Left lobe of liver (tissue), 2 donors: Measurements from ENCODE around the gene ABCA2. TPM values are rescaled to one million over a fixed set of nuclear protein-coding genes. Genes with fewer than 3 reads are reported as not detected.

Experiments
- ATAC-seq: fragments of 200-7000 bp; cut with Tn5 transposase; one replicate; pipeline ENCODE4 v1.9.1; 2020; ENCODE audit warnings: mild to moderate bottlenecking, moderate library complexity
- DNase-seq: peaks from one replicate; pipeline ENCODE4 v3.0.0-alpha.2; 2020; ENCODE audit warnings: low spot score
- total RNA-seq: library from RNA; stranded (reverse); gene quantifications from one replicate; pipeline ENCODE4 v1.2.1, GENCODE V29; 2021
- donor health status: DM: no; HTN: no; CAD: no; lungs with moderate emphysema.
- donor health status: DM: no; HTN: yes; CAD: no.

The ABCA2 gene
- total RNA-seq, 1 donor from 2014 or later: 61.2 TPM

DNA sequence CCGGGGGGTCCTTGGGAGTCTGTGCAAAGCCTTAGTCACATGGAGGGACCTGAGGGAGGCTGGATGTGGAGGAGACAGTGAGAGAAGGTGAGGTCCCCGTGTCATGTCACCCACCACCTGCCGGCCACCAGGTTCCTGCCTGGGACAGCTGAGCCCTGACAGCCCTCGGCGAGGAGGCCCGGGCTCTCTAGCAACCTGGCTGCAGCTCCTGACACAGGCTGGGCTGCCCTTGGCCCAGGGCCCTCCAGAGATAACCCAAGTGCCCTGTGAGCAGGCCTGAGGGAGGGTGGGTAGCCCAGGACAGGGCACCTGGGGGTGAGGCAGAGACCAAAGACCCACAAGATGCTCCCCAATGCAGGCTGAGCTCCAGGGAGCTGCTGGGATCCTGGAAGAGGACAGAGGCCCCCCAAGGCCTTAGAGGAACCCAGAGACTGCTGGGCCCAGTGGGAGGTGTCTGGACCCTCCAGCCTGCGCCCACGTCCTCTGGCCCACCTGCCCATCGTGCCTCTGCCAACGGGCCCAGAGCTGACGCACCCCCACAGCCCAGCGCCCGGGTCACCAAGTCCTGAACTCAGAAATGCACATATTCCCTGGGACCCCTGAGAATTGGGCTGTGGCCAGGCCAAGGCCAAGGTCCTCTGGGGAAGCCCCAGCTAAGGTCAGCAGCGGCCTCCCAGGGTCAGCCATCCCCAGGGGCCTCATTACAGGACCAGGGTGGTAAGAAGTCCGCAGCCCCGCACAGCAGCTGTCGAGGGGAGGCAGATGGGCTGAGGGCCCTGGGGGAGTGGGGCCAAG, 59.5 kb downstream of the ABCA2 start:
- DNase-seq: no peak
- peak; percentile 31 for ATAC-seq

DNA sequence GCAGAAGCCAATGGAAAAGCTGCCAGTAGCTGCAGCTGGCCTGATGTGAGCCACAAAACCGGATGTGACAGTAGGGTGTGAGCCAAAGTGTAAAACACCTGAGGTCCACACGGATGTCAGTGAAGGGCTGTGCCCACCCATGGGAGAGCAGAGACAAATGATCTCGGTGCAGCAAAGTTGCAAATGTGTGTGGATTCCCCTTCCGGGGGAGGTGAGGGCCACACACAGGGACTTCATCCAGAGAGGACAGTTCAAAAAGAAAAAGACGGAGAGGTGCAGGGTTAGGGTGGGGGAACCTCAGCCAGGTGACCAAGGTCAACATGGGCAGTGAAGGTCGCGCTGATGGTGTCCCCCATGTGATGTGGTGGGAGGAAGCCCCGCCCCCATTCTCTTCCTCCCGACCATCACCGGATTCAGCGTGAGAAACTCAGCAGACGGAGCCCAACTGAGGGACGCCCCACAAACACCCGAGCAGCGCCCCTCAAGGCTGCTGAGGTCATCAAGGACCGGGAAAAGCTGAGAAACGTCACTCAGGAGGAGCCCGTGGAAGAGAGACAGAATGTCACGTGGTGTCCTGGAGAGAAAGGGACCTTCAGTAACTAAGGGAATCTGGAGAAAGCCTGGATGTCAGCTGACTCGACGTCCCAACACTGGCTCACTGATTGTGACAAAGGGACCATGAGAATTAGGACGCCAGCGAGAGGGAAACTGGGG, 62.1 kb downstream of the ABCA2 start:
- ATAC-seq (no peak), DNase-seq (no peak)

DNA sequence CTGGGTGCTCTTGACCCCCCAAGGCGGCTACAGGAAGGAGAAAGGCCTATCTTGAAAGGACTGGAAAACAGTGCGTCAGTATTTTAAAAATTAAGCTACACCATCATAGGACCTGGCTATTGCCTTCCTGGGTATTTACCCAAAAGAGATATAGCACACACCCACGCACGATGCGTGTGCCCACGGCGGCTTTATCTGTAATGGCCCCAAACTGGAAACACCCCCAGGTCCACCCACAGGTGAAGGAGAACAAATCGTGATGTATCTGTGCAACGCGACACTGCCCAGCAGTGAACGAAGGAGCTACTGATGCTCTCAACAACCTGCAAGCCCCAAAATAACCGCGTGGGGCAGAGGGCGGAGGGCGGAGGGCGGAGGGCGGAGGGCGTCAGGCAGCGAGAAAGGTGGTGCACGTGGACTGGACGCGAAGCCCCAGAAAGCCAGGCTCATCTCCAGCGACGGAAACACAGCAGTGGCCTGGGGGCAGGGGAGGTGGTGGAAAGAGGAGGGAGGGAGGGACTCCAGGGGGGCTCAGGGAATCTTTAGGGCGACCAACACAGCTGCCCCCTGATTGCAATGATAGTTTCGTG, 63.1 kb downstream of the ABCA2 start:
- no peak for DNase-seq
- no peak for ATAC-seq

DNA sequence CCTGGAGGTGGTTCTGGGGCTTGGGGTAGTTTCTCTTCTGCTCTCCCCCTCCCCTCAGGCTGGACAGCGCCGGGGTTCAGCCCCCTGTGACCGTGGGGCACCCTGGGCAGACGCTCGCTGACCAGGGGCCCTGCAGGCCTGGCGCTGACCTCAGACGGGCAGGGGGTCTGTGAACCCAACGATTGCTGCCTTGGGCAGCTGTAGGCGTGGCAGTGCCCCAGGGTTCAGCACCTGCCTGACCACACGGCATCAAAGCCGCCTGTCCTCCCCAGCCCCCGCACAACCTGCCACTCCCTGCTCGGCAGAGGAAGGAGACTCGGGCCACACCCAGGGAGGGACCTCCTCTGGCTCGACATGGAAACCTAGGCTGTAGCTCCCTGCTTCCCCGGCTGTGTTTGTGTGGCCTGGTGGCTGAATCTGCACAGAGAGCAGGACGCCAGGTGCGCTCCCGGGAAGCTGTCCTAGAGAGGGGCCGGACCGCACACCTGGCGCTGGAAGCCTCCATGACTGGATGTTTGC, 63.8 kb downstream of the ABCA2 start:
- no peak for DNase-seq
- ATAC-seq: no peak

DNA sequence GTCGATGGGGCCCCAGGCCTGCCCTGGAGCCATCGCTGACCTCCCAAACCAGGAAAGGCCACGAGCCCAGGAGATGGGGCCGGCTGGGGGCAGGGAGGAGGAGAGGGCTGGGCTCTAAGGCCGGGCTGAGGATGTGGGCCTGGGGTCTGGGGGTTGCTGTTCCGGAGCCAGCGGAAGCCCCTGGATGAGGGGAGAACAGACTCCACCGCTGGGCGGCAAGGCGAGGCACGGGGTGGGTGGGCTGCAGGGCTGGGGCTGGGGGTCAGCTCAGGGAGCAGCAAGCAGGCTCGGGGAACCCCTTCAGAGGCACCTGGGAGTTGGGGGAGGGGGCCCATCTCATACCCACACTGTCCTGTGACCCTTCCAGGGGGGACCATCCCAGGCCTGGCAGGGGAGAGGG, 64.3 kb downstream of the ABCA2 start:
- DNase-seq: no peak

DNA sequence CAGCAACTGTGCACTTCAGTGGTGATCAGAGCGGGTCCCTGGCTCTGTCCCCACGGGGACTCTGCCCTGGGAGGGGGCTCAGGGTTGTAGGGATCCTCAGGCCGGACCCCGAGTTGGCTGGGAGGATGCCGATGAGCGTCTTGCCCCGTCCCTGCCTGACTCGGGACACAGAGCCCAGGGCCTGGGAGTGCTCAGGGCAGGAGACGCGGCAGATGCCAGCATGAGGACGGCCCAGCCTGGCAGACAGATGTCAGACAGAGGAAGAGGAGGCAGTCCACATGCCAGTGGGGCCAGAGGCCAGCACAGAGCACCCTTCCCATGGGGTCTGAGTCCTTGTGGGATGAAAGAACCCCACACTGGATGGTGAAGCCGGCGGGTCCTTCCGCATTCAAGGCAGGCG, 64.7 kb downstream of the ABCA2 start:
- DNase-seq (no peak), ATAC-seq (no peak)

More for the DNA sequence above, 64.3 kb downstream of the ABCA2 start:
- ATAC-seq: no peak

DNA sequence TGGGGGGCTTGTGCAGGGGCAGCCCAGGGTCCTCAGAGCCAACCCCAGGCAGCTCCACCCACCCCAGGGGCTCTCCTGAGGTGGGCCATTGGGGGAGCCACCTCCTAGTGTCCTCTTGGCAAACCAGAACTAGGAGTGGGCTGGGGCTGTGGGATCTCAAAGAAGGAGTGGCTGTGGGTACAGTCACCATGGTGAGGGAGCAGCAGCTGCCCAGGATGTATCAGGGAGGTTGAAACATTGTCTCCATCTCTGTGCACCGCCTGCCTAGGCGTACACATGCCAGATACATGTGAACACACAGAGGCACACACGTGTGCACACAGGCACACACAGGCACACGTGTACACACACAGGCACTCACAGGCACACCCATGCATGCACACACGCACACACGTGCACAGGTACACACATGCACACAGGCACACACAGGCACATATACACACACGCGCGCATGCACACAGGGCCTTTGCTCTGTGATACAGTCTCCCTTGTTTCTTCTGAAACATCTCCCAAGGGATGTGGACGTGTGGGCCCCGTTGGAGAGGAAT, 65.3 kb downstream of the ABCA2 start:
- ATAC-seq (no peak), DNase-seq (no peak)

DNA sequence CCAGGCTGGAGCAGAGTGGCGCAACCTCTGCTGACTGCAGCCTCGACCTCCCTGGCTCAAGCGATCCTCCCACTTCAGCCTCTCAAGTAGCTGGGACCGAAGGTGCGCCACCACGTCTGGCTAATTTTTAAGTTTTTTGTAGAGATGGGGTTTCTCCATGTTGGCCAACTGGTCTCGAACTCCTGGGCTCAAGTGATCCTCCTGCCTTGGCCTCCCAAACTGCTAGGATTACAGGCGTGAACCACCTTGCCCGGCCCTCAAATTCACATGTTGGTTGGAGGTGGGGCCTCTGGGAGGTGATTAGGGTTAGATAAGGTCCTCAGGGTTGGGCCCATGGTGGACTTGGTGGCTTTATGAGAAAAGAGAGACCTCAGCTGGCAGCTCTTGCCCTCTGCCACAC, 65.9 kb downstream of the ABCA2 start:
- ATAC-seq (no peak), DNase-seq (no peak)

DNA sequence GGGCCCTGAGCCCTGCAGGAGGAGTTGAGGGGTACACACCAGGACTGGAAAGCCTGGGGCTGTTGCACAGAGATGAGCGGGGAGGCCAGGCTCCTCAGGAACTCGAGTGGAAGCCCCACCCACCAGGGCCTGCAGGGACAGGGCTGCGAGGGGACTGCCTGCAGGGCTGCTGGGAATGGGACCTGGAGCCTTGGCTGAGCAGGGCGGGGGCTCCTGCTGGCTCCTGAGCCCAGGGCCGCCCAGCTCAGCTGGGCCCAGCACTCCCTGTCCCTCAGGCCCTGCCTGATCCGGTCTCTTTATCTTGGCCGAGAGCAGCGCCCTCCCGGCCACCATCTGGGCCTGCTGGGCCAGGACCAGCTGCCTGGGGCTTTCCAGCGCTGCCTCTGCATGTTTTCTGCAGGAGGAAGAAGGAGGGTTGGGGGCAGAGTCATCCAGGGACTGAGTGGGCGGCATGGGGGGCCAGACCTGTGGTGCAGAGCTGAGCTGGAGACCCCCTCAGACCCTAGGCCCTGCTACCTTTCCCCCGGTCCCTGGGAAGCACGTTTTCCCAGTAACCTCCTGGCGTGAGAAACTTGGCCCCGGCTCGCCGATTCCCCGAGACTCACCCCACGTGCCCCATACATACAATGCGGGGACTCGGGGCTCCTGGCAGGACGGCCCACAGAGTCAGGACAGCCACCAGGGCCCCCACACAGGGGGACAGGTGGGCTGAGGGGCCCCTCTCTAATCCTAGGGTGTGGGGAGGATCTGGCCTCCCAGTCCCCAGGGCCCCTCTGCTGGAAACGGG, 66.6 kb downstream of the ABCA2 start:
- ATAC-seq (peak; percentile 39), DNase-seq (no peak)

DNA sequence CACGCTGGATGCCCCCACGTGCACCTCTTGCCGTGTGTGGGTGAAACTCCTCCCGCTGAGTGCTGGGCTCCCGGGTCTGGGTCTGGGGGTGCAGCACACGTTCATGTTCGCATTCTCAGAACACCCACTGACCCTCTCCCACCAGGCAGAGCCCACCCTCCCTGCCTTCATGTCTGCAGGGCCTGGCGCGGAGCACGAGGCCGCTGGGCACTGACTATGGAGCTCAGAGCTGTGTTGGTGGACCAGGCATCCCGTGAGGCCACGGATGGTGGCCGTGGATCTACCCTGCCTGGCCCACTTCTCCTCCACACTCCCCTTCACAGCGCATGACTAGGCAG, 67.1 kb downstream of the ABCA2 start:
- DNase-seq (no peak), ATAC-seq (no peak)

DNA sequence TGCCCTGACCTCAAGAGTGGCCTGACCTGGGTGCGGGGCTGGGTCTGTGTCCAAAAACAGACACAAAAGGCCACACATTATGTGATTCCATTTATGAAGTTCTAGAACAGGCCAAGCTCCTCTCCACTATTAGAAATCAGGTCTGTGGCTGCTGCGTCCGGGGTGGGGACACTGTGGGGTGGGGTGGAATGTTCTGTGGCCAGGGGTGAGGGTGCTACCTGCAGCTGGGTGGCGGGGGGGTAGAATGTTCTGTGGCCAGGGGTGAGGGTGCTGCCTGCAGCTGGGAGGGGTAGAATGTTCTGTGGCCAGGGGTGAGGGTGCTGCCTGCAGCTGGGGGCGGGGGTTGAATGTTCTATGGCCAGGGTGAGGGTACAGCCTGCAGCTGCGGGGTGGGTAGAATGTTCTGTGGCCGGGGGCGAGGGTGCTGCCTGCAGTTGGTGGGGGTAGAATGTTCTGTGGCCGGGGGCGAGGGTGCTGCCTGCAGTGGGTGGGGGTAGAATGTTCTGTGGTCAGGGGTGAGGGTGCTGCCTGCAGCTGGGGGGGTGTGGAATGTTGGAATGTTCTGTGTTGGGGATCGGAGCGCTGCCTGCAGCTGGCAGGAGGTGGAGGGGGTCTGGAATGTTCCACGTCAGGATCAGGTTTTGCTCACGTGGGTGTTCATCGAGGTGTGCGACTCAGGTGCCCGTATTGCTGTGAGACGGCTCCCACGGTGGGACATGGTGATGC, 67.7 kb downstream of the ABCA2 start:
- DNase-seq (no peak), ATAC-seq (no peak)

DNA sequence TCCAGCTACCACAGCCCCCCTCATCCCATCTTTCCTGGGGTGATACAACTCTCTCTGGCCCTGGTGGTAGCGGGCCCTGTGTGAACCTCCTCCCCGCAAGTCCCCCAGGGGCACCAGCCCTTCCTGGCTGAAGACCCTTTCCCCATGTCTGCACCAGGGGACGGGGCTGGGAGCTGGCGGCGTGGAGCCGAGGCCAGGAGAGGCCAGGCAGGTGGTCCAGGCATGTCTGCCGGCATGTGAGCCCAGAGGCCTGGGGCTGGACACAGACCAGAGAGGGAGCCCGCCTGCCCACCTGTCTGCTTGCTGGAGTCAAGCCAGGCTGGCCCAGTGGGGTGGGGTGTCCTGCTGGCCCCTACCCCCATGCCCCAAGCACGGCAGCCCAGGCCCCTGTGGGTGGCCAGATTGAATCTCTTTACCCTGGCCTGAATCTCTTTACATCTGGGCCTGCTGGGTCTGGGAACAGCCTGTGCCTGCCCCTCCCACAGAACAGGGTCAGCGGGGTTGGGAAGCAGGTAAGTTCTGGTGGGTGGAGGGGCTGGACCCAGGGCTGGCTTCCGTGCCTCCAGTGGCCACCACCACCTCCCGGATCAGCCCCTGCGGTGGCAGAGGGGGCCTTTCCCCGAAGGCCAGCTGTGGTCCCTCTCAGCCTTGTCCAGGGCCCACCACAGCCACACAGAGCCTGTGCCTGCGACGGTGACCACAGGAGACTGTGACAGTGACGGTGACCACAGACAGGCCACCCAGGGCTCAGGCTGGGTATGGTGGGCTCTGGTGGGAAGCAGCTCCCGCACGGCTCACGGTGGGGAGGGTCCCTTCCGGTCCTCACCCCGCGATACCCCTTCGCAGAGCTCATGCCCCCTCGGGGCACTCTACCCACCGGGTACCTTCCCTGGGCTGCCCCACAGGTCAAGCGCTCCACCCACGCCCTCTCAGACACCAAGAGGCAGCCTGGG, 68.9 kb downstream of the ABCA2 start:
- ATAC-seq (no peak), DNase-seq (no peak)

DNA sequence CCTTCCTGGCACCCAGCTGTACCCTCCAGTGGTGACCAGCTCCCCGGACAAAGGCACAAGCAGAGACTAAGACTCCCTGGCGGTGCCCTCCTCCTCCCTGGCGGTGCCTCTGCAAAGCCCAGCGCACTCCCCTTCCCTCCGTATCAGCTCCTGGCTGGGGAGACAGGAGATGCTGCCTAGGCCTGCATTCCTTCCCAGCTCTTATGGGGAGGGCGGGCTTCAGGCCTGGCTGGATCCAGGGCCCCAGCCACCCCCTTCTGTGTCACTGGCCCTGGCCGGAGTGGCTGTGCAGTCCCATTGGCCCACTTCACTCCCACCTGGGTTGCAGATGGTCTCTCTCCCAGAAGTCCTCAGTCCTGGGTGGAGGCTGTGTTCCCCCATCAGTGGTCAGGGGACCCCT, 69.6 kb downstream of the ABCA2 start:
- DNase-seq (no peak), ATAC-seq (no peak)

DNA sequence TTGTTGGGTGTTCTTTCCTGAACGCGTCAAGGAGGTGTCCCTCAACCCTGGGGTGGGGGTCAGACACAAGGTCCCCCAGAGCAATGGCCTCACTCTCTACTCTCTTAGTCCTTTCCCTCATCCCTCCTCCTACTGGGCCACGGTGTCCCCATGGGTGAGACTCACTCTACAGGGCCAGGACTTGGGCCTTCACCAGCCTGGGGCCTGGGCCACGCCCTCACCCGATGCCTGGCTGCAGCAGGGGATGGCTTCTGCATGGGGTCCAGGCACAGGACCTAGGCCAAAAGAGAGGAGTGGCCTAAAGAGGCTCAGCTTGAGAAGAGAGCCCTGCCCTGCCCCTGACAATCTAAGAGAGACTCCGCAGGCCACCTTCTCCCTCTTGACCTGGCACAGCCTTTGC, 70.1 kb downstream of the ABCA2 start:
- ATAC-seq (no peak), DNase-seq (no peak)

DNA sequence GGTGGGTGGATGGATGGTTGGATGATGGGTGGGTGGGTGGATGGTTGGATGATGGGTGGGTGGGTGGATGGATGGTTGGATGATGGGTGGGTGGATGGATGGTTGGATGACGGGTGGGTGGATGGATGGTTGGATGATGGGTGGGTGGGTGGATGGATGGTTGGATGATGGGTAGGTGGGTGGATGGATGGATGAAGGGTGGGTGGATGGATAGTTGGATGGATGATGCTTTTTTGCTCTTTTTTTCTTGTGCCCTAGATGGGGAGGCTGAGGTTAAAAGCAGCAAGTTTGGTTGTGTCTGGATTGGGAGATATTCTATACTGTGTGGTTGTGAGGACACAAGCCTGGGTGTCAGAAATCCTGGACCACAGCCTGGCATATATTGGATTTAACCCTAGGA, 70.6 kb downstream of the ABCA2 start:
- DNase-seq: no peak
- ATAC-seq: no peak
